HG03175 (cell line): ENCODE measurements around the gene TSC22D3.

ENCODE experiments used
- ATAC-seq: cut with Tn5 transposase; IDR thresholded peaks from one replicate; pipeline ENCODE4 v1.9.1; 2021; ENCODE audit warnings: mild to moderate bottlenecking, moderate library complexity; ENCODE audit not compliant: unreplicated experiment

Gene TSC22D3

GRCh38 chrX:107730991-107731766 is 44.4 kb downstream of the TSC22D3 start:
- ATAC-seq, result no peak

- no peak for ATAC-seq
Observed at GRCh38 chrX:107730298-107730655, 45.3 kb downstream of the TSC22D3 start.

- no peak for ATAC-seq
Observed at GRCh38 chrX:107729558-107730297, 45.9 kb downstream of the TSC22D3 start.

GRCh38 chrX:107728371-107729099 is 47.1 kb downstream of the TSC22D3 start:
- ATAC-seq, result no peak

- no peak for ATAC-seq
Observed at GRCh38 chrX:107726816-107727534, 48.6 kb downstream of the TSC22D3 start.

- no peak for ATAC-seq
Observed at GRCh38 chrX:107725761-107726555, 49.6 kb downstream of the TSC22D3 start.

GRCh38 chrX:107724653-107725052 is 50.9 kb downstream of the TSC22D3 start:
- no peak for ATAC-seq

- no peak for ATAC-seq
Observed at GRCh38 chrX:107723511-107723910, 52.1 kb downstream of the TSC22D3 start.

GRCh38 chrX:107721966-107722707 is 53.5 kb downstream of the TSC22D3 start:
- no peak for ATAC-seq

GRCh38 chrX:107721318-107721717 is 54.3 kb downstream of the TSC22D3 start:
- ATAC-seq, result peak; percentile 49

- ATAC-seq, result no peak
Observed at GRCh38 chrX:107718156-107718621, 57.4 kb downstream of the TSC22D3 start.

- ATAC-seq, result peak; percentile 69
Observed at GRCh38 chrX:107716816-107717700, 58.5 kb downstream of the TSC22D3 start.

GRCh38 chrX:107716118-107716684 is 59.4 kb downstream of the TSC22D3 start:
- peak; percentile 3 for ATAC-seq

- no peak for ATAC-seq
Observed at GRCh38 chrX:107715331-107716117, 60.1 kb downstream of the TSC22D3 start.

GRCh38 chrX:107714206-107714891 is 61.2 kb downstream of the TSC22D3 start:
- no peak for ATAC-seq

GRCh38 chrX:107713543-107714205 is 61.9 kb downstream of the TSC22D3 start:
- ATAC-seq, result no peak
